Measurements from ENCODE around the gene ACAA1.

The ACAA1 gene

DNA sequence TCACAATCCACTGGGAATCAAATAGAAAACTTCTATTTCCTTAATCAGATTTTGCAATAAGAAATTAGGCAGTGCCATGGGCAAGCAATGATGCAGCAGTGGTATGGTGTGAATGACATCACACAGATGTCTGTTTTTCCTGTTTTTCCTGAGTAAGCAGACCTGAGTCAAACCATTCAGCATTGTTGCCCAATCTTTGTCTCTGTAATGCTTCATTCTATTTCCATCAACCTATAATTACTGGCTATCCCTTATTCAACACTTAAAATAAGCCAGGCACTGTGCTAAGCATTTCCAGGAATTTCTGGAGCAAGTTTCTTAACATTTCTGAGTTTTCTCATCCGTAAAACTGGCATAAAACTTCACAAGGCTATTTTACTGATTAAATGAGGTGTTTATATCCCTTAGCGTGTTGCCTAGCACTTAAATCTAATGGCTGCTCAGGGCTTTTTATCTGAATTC is 17.1 kb upstream of the ACAA1 start:
- DNase-seq (ENCODE audit: low read depth in 2 of 3, low spot score in 1 of 3) = no peak

DNA sequence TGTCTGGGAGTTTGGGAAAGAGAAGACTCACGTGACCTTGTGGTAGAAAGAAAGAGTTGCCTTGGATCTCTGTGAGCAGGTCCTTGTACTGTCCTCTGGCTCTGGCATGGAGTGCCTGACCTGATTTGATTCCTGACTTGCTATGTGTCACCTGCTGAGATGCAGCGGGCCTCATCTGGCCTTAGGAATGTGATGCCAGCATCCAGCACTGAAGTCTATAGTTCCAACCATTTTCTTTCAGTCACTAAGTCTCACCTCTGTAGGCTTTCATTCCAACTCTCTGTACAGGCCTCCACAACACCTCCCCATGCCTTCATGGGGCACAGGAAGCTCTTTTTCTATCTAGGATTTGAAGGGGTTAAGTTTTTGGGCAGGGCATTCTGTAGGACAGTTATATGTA is 16.3 kb upstream of the ACAA1 start:
- no peak for DNase-seq (ENCODE audit: low read depth in 2 of 3, low spot score in 1 of 3)

DNA sequence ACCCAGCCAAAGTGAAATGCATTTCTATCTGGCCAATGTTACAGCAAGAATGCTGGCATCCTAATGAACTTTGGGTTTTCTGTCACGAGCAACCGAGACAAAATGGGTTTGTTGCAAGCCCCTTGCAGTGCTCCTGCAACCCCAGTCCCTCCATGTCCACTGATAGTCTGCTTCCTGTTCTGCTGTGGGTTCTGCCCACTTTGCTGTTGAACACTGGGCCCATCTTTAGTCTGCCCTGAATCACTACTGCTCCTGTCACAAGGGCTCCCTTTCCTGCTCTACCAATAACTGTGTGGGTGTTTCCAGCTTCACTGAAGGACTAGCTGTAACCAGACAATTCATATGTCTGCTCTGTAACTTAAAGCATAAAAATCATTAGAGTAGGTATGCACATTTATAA is 15.7 kb upstream of the ACAA1 start:
- DNase-seq (ENCODE audit: low read depth in 2 of 3, low spot score in 1 of 3) = no peak

DNA sequence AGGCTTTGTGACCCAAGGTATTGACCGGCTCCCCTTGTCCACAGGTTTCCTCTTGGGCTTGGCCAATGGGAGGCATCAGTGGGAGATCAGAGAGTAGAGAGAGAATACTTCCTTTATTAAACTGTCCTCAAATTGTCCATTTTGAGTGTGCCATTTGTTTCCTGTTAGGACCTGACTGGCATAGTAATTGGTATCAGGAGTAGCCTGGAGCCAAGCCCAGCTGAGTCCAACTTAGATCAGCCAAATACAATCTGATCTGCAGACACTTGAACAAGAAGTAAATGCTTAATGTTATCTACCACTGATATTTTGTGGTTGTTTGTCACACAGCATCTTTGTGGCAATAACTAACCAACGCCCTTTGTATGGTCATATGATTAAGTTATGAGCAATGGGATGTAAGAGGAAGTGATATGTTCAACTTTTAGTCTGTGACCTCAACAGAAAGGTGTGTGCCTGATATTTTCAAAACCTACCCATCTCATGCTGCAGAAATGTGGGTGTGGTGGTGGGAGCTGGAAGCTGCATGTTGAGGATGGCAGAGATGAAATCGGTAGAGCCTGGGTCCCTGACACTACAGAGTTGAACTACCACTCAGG is 14.8 kb upstream of the ACAA1 start:
- no peak for DNase-seq (ENCODE audit: low read depth in 2 of 3, low spot score in 1 of 3)

DNA sequence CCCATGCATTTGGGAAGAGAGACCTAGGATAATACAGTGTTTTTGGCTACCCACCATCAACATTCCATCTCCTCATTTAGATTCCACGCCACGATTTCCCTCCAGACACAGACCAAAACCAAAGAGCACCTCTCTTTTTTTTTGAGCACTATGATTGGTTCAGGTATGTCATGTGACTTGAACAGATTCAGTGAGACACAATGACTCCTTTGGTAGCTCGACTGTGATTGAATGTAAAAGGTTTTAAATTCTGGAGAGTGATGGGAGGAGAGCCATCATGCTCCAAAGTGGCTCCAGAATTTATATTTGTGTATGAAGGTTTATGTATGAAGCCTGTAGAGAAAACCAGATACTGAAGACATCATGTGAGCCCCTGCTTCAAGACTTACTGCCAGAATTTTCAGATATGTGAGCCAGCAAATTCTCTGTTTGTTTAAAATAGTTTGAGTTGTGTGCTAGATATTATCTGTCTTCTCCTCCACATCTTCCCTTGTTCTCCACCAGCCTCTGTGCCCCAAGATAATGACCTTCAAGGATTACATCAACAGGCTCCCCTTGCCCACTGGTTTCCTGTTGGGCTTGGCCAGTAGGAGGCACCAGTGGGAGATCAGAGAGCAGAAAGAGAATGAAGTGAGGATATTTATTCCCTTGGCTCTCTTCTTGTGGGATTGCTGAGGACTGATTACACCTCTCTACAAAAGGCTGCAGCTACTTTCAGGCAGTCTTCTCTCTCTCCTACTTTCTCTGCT is 14.0 kb upstream of the ACAA1 start:
- DNase-seq (ENCODE audit: low read depth in 2 of 3, low spot score in 1 of 3) = no peak

DNA sequence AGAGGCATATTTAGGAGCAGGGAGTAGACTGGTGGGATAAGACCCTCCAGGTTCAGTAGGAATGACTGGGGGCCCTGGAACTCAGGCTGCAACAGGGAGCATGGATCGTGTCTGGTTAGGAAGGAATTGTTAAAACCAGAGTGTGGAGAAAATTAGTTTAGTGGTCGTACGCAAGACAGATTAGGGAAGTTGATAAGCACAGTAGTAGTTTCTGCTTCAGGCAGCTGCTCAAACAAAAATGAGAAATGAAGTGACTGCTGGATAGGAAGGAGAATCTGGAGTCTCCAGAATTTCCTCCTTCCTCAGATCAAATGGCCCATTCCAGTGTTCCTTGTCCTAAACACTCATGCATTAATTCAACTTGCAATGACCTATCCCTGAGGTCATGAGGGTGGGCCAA is 12.8 kb upstream of the ACAA1 start:
- no peak for DNase-seq (ENCODE audit: low read depth in 2 of 3, low spot score in 1 of 3)

DNA sequence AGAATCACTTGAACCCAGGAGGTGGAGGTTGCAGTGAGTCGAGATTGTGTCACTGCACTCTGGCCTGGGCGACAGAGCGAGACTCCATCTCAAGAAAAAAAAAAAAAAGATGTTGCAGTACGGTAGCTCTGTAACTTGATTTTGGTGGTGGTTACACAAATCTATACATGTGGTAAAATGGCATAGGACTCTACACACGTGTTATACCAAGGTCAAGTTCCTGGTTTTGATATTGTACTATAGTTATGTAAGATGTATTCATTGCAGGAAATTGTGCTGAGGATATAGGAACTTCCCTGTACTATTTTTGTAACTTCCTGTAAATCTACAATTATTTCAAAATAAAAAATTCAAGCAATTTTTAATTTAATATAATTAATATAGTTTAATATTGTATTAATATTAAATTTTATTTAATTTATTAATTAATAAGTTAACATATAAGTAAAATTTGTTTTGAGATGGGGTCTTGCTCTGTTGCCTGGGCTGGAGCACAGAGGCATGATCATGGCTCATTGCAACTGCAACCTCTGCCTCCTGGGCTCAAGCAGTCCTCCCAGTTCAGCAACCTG is 11.5 kb upstream of the ACAA1 start:
- DNase-seq (ENCODE audit: low read depth in 2 of 3, low spot score in 1 of 3) = no peak

DNA sequence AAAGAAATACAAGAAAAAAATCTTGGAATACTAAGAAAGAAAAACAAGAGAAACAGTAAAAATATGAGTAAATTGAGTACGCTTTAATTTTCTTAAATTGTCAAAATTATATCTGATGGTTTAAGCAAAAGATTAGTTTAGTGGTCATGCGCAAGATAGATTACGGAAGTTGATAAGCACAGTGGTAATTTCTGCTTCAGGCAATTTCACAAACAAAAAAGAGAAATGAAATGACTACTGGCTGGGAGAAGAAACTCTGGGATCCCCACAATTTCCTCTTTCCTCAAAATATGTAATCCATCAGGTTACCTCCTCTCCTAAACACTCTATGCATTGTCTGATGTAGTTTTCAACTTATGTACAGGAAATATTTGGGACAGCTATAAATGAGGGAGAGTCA is 10.5 kb upstream of the ACAA1 start:
- DNase-seq (ENCODE audit: low read depth in 2 of 3, low spot score in 1 of 3) = no peak

DNA sequence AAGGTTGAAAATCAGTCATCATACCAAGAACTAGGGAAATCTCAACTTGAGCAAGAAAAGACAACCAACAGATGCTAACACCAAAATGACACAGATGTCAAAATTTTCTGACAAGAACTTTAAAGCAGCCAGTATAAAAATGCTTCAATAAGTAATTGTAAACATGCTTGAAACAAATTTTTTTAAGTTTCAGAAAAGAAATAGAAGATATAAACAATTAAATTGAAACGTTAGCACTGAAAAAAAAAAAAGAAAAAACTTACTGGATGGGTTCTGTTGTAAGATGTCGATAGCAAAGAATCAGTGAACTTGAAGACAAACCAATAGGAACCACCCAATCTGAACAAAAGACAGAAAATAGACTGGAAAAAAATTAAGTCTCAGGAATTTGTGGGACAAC is 9.6 kb upstream of the ACAA1 start:
- DNase-seq (ENCODE audit: low read depth in 2 of 3, low spot score in 1 of 3) = no peak

DNA sequence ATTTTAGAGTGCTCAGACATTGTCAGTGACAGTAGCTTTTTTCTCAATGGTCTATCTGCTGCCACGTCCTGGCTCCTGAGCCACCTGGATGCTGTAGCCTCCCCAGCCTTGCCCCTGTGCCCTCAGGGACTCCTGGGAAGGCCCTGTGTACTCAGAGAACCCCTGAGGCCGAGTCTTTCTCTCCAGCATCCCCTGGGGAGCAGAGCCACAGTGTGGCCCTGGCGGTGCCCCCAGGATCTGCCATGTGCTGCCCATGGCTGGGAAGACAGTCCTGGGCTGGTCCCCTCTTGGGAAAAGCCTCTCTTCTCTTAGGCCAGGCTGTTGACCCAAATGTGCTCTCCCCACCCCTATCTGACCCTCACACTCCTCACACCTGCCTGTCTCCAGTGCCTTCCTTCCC is 6.6 kb upstream of the ACAA1 start:
- no peak for DNase-seq (ENCODE audit: low read depth in 2 of 3, low spot score in 1 of 3)

DNA sequence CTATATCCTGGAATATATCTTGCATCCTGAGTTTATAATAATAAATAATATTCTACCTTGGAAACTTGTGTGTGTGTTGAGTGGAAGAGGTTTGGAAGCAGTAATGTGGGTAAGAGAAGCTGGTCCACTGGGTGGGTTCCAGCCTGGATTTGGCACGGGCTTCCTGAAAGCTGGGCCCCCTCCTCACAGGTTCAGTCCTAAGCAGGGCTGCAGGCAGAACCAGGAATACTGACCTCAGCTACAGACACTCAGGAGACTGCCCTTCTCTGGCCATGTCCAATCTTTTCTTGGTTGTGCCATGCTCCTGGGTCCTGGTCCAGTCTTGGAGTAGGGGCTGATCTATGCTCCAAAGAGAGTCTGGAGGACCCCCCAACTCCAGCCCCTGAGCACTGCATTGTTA is 6.0 kb upstream of the ACAA1 start:
- DNase-seq (ENCODE audit: low read depth in 2 of 3, low spot score in 1 of 3) = no peak

DNA sequence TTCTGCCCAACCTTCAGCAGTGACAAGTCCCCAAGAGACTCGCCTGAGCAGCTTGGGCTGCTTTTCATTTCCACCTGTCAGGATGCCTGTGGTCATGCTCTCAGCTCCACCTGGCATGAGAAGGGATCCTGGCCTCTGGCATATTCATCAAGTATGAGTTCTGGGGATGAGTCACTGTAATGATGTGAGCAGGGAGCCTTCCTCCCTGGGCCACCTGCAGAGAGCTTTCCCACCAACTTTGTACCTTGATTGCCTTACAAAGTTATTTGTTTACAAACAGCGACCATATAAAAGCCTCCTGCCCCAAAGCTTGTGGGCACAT is 5.0 kb upstream of the ACAA1 start:
- no peak for DNase-seq (ENCODE audit: low read depth in 2 of 3, low spot score in 1 of 3)

DNA sequence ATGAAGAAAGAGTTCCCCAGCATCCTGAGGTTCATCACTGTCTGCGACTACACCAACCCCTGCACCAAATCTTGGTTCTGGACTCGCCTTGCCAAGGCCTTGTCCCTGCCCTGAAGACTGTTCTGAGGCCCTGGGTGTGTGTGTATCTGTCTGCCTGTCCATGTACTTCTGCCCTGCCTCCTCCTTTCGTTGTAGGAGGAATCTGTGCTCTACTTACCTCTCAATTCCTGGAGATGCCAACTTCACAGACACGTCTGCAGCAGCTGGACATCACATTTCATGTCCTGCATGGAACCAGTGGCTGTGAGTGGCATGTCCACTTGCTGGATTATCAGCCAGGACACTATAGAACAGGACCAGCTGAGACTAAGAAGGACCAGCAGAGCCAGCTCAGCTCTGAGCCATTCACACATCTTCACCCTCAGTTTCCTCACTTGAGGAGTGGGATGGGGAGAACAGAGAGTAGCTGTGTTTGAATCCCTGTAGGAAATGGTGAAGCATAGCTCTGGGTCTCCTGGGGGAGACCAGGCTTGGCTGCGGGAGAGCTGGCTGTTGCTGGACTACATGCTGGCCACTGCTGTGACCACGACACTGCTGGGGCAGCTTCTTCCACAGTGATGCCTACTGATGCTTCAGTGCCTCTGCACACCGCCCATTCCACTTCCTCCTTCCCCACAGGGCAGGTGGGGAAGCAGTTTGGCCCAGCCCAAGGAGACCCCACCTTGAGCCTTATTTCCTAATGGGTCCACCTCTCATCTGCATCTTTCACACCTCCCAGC is 4.4 kb upstream of the ACAA1 start:
- DNase-seq (ENCODE audit: low read depth in 2 of 3, low spot score in 1 of 3) = no peak

DNA sequence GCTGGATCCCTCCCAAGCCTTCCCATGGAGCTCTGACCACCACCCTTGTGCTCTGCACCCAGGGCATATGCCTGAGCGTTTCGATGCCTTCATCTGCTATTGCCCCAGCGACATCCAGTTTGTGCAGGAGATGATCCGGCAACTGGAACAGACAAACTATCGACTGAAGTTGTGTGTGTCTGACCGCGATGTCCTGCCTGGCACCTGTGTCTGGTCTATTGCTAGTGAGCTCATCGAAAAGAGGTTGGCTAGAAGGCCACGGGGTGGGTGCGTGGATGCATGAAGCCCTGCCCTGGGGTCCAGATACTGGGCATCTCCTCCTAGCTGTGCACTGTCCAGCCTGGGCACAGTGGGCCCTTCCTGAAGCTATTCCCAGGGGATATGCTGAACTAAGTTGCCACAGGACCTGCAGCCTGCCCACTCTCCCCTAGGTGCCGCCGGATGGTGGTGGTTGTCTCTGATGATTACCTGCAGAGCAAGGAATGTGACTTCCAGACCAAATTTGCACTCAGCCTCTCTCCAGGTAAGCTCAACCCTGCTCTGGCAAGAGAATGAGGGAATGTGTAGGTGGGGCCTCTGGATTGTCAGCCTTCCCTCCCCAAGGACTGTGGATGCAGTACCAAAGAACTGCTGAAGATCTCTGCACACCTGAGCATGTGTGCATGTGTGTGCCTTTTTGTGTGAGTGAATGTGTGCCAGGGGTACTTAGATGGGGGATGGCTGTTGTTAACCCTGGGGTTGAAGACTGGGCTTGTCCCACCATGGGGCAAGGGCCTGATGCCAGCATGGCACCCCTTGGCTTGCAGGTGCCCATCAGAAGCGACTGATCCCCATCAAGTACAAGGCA is 3.6 kb upstream of the ACAA1 start:
- DNase-seq (ENCODE audit: low read depth in 2 of 3, low spot score in 1 of 3) = no peak

DNA sequence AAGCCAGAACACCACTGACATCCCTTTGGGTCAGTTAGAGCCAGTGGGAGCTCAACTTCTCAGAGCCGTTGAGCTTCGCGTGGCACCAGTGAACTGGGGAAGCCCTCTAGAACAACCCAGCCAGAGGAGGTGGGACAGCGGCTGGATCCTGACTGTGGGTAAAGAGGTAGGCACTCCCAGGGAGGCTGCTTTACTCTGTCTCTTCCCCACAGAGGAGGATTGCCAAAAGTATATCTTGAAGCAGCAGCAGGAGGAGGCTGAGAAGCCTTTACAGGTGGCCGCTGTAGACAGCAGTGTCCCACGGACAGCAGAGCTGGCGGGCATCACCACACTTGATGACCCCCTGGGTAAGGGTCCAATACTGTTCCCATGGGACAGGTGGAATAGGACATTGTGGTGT is 2.7 kb upstream of the ACAA1 start:
- DNase-seq (ENCODE audit: low read depth in 2 of 3, low spot score in 1 of 3) = no peak

DNA sequence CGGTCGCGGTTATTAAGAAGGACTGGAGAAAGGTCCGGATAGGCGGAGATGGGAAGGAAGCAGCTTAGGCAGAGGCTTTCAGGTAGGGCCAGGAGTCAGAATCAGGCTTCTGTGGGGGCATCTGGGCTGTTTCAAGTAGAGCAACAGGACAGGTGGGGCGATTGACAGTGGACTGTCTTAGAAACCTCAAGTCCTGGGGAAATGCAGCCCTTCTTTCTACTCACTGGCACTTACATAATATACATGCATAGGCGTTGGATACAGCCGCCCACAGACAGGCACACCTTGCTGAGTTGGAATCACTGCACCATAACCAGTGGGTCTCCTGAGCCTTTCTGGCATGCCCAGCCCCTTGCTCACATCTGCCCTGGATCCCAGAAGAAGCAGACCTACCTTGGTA is 2.3 kb upstream of the ACAA1 start:
- DNase-seq (ENCODE audit: low read depth in 2 of 3, low spot score in 1 of 3) = no peak

DNA sequence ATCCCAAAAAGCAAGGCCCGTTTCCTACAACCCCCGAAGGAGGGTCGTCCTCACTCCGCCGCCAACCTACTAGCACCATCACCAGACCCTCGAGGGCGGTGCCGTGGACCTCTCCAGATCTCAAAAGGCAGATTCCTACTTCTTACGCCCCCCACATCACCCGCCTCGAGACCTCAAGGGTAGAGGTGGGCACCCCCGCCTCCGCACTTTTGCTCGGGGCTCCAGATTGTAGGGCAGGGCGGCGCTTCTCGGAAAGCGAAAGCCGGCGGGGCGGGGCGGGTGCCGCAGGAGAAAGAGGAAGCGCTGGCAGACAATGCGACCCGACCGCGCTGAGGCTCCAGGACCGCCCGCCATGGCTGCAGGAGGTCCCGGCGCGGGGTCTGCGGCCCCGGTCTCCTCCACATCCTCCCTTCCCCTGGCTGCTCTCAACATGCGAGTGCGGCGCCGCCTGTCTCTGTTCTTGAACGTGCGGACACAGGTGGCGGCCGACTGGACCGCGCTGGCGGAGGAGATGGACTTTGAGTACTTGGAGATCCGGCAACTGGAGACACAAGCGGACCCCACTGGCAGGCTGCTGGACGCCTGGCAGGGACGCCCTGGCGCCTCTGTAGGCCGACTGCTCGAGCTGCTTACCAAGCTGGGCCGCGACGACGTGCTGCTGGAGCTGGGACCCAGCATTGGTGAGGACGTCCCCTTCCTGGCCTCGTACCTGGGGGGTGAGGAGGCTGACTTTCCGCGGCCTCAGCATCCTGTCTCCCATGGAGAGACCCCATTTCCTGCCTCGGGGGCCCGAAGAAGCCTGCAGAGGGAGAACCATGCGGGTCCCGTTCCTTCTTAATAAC is 1.6 kb upstream of the ACAA1 start, which contains the start of gene MYD88:
Gene MYD88, plus strand, starts transcription at position 313 of the 842 bp plus-strand sequence. Its CDS starts 40 bp downstream, at position 353.
- DNase-seq (ENCODE audit: low read depth in 2 of 3, low spot score in 1 of 3) = peak; percentile 59 to 79 (median 71)

DNA sequence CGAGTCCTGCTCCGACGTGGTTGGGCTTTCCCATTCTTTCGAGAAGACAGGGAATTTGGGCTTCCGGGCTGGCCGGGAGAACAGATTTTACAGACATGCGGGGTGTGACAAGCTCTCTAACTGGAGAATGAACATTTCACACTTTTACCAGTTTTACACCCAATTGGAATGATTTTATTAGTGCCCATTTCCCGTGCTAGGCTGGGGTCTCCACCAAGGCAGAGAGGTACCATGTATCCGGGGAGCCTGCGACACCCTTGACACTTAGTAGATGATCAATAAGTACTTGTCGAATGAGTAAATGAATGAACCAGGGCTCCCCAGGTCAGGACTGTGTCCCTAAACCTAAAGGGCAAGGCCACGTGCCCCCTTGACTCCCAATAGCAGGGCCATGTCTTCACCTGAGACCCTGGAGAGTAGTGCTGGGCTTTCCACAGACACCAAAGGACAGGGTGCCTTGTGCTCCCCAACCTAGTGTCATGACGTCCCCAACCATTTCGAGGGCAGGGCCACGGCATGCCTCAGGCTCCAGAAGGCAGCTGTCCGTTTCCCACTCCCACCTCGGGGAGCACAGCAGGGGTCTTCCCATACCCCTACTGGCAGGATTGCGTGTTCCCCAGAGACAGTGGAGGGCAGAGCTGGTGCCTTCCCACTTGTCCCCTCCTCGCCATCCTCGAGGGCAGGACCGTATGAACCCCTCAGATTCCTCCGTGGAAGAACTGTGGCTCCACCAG is 855 bp upstream of the ACAA1 start:
- peak in 1 of 3 donors; percentile 43 for DNase-seq (ENCODE audit: low read depth in 2 of 3, low spot score in 1 of 3)

DNA sequence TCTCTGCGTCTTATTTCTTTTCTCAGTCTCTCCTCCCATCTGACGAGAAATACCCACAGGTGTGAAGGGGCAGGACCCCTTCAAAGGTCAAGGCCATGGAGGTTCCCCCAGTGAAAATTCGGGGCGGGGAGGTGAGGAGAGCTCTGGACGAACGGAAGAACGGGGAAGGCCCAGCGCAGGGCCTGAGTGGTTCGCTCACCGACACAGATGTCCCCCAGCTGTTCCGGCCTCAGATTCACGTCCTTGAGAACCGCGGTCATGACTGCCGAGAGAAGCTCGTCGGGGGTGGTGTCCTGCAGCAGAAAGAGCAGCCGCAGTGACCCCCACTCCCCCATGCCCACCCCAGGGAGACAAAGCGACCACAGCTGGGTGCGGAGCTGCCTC is 542 bp downstream of the ACAA1 start:
- DNase-seq (ENCODE audit: low read depth in 2 of 3, low spot score in 1 of 3) = no peak
